ENCODE results near the gene ACTL6B. TPM values are rescaled to one million over a fixed set of nuclear protein-coding genes. Genes with fewer than 3 reads are reported as not detected.
A peak's percentile ranks its signal among the peaks of the same experiment; 100 is the strongest.

Gene ACTL6B
- total RNA-seq, 1 donor from 2014 or later, result not detected

GRCh38 chr7:100627238-100627549, 29.1 kb downstream of the ACTL6B start:
- Mint-ChIP-seq H3K9me3 (no peaks in the 10 kb centered on the region), H3K4me1 (peaks cover 14% of the 10 kb centered on the region), H3K36me3 (no peaks in the 10 kb centered on the region), H3K27ac (no peak overlapping the region), H3K27me3 (ENCODE audit: insufficient read depth, low read depth) (peaks cover 25% of the 10 kb centered on the region), H3K4me3 (peak overlapping the region; percentile 52)
- Histone ChIP-seq H3K4me3 (no peak overlapping the region), H2AFZ (replicated peaks) (no peak overlapping the region), H3K36me3 (no peaks in the 10 kb centered on the region), H3K27me3 (peaks cover 36% of the 10 kb centered on the region), H3F3A (ENCODE audit: low read depth) (no peaks in the 10 kb centered on the region), H4K20me1 (ENCODE audit: low read depth) (no peaks in the 10 kb centered on the region), H3K27ac (no peak overlapping the region), H3K4me1 (no peaks in the 10 kb centered on the region), H3K79me2 (ENCODE audit: low read depth) (no peaks in the 10 kb centered on the region), H3K9me3 (ENCODE audit: low read depth) (no peaks in the 10 kb centered on the region), H3K9ac (no peak overlapping the region), H3K4me2 (peak overlapping the region; percentile 76)
- no peak for TF ChIP-seq CTCF (IDR thresholded peaks at IDR 0.05)
- TF ChIP-seq EZH2phosphoT487 (IDR thresholded peaks at IDR 0.05), result no peak
- no peak for TF ChIP-seq EZH2 (IDR thresholded peaks at IDR 0.05)
- no peak for DNase-seq (ENCODE audit: low spot score)

- Mint-ChIP-seq H3K36me3 (no peaks in the 10 kb centered on the region), H3K9me3 (no peaks in the 10 kb centered on the region), H3K4me1 (peaks cover 14% of the 10 kb centered on the region), H3K27ac (no peak overlapping the region), H3K27me3 (ENCODE audit: insufficient read depth, low read depth) (peaks cover 25% of the 10 kb centered on the region), H3K4me3 (peak overlapping the region; percentile 72)
- no peaks in the 10 kb centered on the region for H3F3A ChIP-seq (ENCODE audit: low read depth)
- H3K9me3 ChIP-seq (ENCODE audit: low read depth), result no peaks in the 10 kb centered on the region
- no peaks in the 10 kb centered on the region for H3K79me2 ChIP-seq (ENCODE audit: low read depth)
- H3K4me3 ChIP-seq, result peak overlapping the region; percentile 43
- H3K27me3 ChIP-seq, result peaks cover 31% of the 10 kb centered on the region
- H3K36me3 ChIP-seq, result no peaks in the 10 kb centered on the region
- no peak overlapping the region for H3K9ac ChIP-seq
- H3K4me1 ChIP-seq, result no peaks in the 10 kb centered on the region
- peak; percentile 89 for DNase-seq (ENCODE audit: low spot score)
- H2AFZ ChIP-seq (replicated peaks), result no peak overlapping the region
- no peaks in the 10 kb centered on the region for H4K20me1 ChIP-seq (ENCODE audit: low read depth)
- no peak for TF ChIP-seq EZH2 (IDR thresholded peaks at IDR 0.05)
- no peak for TF ChIP-seq EZH2phosphoT487 (IDR thresholded peaks at IDR 0.05)
- no peak for TF ChIP-seq CTCF (IDR thresholded peaks at IDR 0.05)
- no peak overlapping the region for H3K27ac ChIP-seq
- peak overlapping the region; percentile 76 for H3K4me2 ChIP-seq
These were observed 29.6 kb downstream of the ACTL6B start for GRCh38 chr7:100626530-100627237.

- Mint-ChIP-seq H3K27me3 (ENCODE audit: insufficient read depth, low read depth) (peaks cover 24% of the 10 kb centered on the region), H3K4me1 (peaks cover 14% of the 10 kb centered on the region), H3K27ac (no peak overlapping the region), H3K4me3 (peak overlapping the region; percentile 72), H3K9me3 (no peaks in the 10 kb centered on the region), H3K36me3 (no peaks in the 10 kb centered on the region)
- Histone ChIP-seq H3K27me3 (peaks cover 28% of the 10 kb centered on the region), H3K36me3 (no peaks in the 10 kb centered on the region), H3K4me2 (peak overlapping the region; percentile 76), H4K20me1 (ENCODE audit: low read depth) (no peaks in the 10 kb centered on the region), H3K4me1 (no peaks in the 10 kb centered on the region), H3K79me2 (ENCODE audit: low read depth) (no peaks in the 10 kb centered on the region), H3K27ac (no peak overlapping the region), H3F3A (ENCODE audit: low read depth) (no peaks in the 10 kb centered on the region), H2AFZ (replicated peaks) (no peak overlapping the region), H3K4me3 (peak overlapping the region; percentile 43), H3K9ac (no peak overlapping the region), H3K9me3 (ENCODE audit: low read depth) (no peaks in the 10 kb centered on the region)
- DNase-seq (ENCODE audit: low spot score), result no peak
- TF ChIP-seq CTCF (IDR thresholded peaks at IDR 0.05) (no peak), EZH2 (IDR thresholded peaks at IDR 0.05) (no peak), EZH2phosphoT487 (IDR thresholded peaks at IDR 0.05) (no peak)
These were observed 30.2 kb downstream of the ACTL6B start for GRCh38 chr7:100626055-100626454.

Measured in neural progenitor cell (in vitro differentiated cells).